Cardiac muscle cell (in vitro differentiated cells and primary cell): ENCODE results near the gene CFAP77. TPM values are rescaled to one million over a fixed set of nuclear protein-coding genes. Genes with fewer than 3 reads are reported as not detected.

Experiments used
- DNase-seq, 2 donors: peaks; one replicate each; pipeline versions ENCODE4 v3.0.0 to v3.0.0-alpha.2; 2010 to 2017; ENCODE audit warnings: low read depth in 1 of 2, low spot score in 1 of 2
- H3K27ac ChIP-seq: fragments of 200-600 bp; sonication (generic); 2 replicates; pipeline ENCODE4 v1.5.1; 2016
- H3K27me3 ChIP-seq: fragments of 200-600 bp; sonication (generic); 2 replicates; pipeline ENCODE4 v1.6.0; 2016; ENCODE audit warnings: control low read depth
- H3K36me3 ChIP-seq: fragments of 200-600 bp; sonication (generic); 2 replicates; pipeline ENCODE4 v1.5.1; 2016; ENCODE audit warnings: control low read depth
- H3K4me1 ChIP-seq: fragments of 200-600 bp; sonication (generic); 2 replicates; pipeline ENCODE4 v1.8.1; 2017; ENCODE audit warnings: low read depth, mild to moderate bottlenecking, mixed run types
- H3K4me3 ChIP-seq: fragments of 200-600 bp; sonication (generic); 2 replicates; pipeline ENCODE4 v1.5.1; 2016; ENCODE audit warnings: mild to moderate bottlenecking
- H3K9me3 ChIP-seq: fragments of 200-600 bp; sonication (generic); 2 replicates; pipeline ENCODE4 v1.5.1; 2017; ENCODE audit warnings: low read depth, mild to moderate bottlenecking, control low read depth
- polyA plus RNA-seq: library from polyadenylated mRNA; unstranded; fragments of >200 nt; fragmentation: Nextera tagmentation; extraction: Ambion mirVana; gene quantifications from 2 replicates; pipeline ENCODE4 v1.2.1, GENCODE V29; 2016
- total RNA-seq: library from RNA; depleted of rRNA; stranded (reverse); fragments of >200 nt; gene quantifications from 2 replicates; pipeline ENCODE4 v1.2.3, GENCODE V29; 2016
- TF ChIP-seq, protein P1 (sequence below): IDR thresholded peaks from 2 replicates; pipeline ENCODE4 v1.5.1; 2012; ENCODE audit warnings: low read depth, mild to moderate bottlenecking, low read length

The CFAP77 gene
- total and polyA plus RNA-seq, 2 experiments from 2014 or later: 0.46 to 1.5 TPM

GRCh38 chr9:132511191-132511999 is 101.4 kb downstream of the CFAP77 start:
- Histone ChIP-seq H3K4me3 (no peak overlapping the region), H3K9me3 (no peaks in the 10 kb centered on the region), H3K27me3 (no peaks in the 10 kb centered on the region), H3K27ac (no peak overlapping the region), H3K4me1 (no peaks in the 10 kb centered on the region), H3K36me3 (no peaks in the 10 kb centered on the region)
- DNase-seq: no peak
- TF ChIP-seq, protein P1, sequence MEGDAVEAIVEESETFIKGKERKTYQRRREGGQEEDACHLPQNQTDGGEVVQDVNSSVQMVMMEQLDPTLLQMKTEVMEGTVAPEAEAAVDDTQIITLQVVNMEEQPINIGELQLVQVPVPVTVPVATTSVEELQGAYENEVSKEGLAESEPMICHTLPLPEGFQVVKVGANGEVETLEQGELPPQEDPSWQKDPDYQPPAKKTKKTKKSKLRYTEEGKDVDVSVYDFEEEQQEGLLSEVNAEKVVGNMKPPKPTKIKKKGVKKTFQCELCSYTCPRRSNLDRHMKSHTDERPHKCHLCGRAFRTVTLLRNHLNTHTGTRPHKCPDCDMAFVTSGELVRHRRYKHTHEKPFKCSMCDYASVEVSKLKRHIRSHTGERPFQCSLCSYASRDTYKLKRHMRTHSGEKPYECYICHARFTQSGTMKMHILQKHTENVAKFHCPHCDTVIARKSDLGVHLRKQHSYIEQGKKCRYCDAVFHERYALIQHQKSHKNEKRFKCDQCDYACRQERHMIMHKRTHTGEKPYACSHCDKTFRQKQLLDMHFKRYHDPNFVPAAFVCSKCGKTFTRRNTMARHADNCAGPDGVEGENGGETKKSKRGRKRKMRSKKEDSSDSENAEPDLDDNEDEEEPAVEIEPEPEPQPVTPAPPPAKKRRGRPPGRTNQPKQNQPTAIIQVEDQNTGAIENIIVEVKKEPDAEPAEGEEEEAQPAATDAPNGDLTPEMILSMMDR: no peak

DNA sequence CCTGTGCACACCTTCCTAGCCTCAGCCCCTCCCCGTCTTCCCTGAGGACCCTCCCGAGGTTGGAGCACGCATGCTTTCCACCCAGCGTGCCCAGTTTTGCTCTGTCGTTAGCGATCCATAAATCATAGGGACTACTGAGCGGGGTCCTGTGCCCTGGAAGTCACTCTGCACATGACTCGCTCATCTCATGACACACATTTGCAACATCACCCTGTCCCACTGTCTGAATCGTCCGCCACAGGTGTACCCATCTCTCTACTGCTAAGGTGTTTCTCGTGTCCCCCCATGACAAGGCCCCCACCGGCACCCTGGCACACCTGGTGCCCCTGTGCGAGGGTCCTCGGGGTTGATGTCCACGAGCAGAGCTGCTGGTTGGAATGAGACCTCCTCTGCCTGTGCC is 103.4 kb downstream of the CFAP77 start:
- DNase-seq: no peak
- H3K36me3 ChIP-seq: no peaks in the 10 kb centered on the region
- no peak overlapping the region for H3K4me3 ChIP-seq
- no peaks in the 10 kb centered on the region for H3K4me1 ChIP-seq
- no peak overlapping the region for H3K27ac ChIP-seq
- TF ChIP-seq, protein P1: no peak
- H3K27me3 ChIP-seq: no peaks in the 10 kb centered on the region
- H3K9me3 ChIP-seq: no peaks in the 10 kb centered on the region

DNA sequence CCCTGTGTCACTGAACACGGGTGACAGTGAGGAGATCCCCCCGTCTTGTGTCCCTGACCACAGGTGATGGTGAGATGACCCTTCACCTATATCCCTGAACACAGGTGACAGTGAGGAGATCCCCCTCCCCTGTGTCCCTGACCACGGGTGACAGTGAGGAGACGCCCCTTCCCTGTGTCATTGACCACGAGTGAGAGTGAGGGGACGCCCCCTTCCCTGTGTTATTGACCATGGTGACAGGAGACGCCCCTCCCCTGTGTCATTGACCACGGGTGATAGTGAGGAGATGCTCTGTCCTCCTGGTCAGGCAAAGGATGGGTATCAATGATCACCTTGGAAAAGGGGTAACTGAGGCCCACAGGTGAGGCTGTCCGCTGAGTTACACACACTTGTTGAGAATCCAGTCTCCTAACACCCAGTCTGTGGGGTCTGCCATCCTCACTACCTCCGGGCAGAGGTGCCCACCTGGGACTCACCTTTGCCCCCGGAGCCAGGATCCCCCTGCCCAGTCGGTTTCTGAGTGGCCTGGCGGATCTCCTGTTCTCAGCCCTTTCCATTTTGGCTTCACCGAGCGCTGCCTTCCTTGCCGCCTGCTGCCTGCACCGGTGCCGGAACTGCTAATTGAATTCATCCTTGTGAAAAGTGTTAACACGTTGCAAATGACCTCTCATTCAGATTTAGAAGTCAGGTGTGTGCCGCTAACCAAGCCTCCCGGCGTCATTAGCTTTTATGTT is 104.2 kb downstream of the CFAP77 start:
- Histone ChIP-seq H3K27ac (no peak overlapping the region), H3K36me3 (no peaks in the 10 kb centered on the region), H3K4me1 (no peaks in the 10 kb centered on the region), H3K27me3 (no peaks in the 10 kb centered on the region), H3K9me3 (no peaks in the 10 kb centered on the region), H3K4me3 (no peak overlapping the region)
- no peak for DNase-seq
- TF ChIP-seq, protein P1: no peak

DNA sequence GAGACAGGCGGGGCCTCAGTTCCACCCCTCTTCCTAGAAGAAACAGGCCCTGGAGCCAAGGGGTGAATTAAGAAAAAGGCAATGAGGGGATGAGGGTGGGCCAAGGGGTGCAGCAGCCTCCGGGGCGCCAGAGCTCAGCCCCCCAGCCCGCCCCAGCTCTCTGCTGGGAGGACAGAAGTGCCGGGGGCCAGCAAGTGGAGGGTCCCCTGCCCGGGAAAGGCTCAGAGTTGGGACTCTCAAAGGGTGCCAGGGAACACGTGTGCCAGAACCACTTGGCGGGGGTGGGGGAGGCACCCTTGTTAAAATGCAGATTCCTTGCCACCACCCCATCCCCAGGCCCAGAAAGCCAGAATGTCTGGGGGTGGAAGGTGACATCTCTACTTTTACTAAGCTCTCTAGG is 104.8 kb downstream of the CFAP77 start:
- no peaks in the 10 kb centered on the region for H3K27me3 ChIP-seq
- H3K4me3 ChIP-seq: no peak overlapping the region
- H3K36me3 ChIP-seq: no peaks in the 10 kb centered on the region
- H3K27ac ChIP-seq: no peak overlapping the region
- no peak for DNase-seq
- TF ChIP-seq, protein P1: no peak
- no peaks in the 10 kb centered on the region for H3K4me1 ChIP-seq
- H3K9me3 ChIP-seq: no peaks in the 10 kb centered on the region

- DNase-seq: no peak
- Histone ChIP-seq H3K27me3 (no peaks in the 10 kb centered on the region), H3K9me3 (no peaks in the 10 kb centered on the region), H3K4me3 (no peak overlapping the region), H3K36me3 (no peaks in the 10 kb centered on the region), H3K27ac (no peak overlapping the region), H3K4me1 (no peaks in the 10 kb centered on the region)
- TF ChIP-seq, protein P1: no peak
Measured at GRCh38 chr9:132516301-132516700, 106.3 kb downstream of the CFAP77 start.
